Parathyroid adenoma (tissue), 2 donors: ENCODE data around the gene PLEKHS1.
"Not testable (repeated sequence)": the region's sequence is repeated elsewhere in the genome, so short reads cannot be mapped to it uniquely, and the experiment has no call there.

Experiments
- H2AFZ ChIP-seq: fragments of 300-600 bp; sonication (generic); one replicate; pipeline ENCODE4 v1.7.0; 2017; ENCODE audit warnings: antibody characterized with exemption, mild to moderate bottlenecking
- H3K27ac ChIP-seq: fragments of 300-600 bp; sonication (generic); one replicate; pipeline ENCODE4 v1.7.0; 2017
- H3K27me3 ChIP-seq: fragments of 300-600 bp; sonication (generic); one replicate; pipeline ENCODE4 v1.7.0; 2017; ENCODE audit warnings: low read length; ENCODE audit not compliant: control insufficient read depth, insufficient read depth
- H3K36me3 ChIP-seq: fragments of 300-600 bp; sonication (generic); one replicate; pipeline ENCODE4 v1.7.0; 2017; ENCODE audit warnings: low read length; ENCODE audit not compliant: control insufficient read depth, insufficient read depth
- H3K4me1 ChIP-seq: fragments of 300-600 bp; sonication (generic); one replicate; pipeline ENCODE4 v1.7.0; 2017; ENCODE audit warnings: control low read depth
- H3K4me2 ChIP-seq: fragments of 300-600 bp; sonication (generic); one replicate; pipeline ENCODE4 v1.7.0; 2017; ENCODE audit warnings: low read length
- H3K4me3 ChIP-seq: fragments of 300-600 bp; sonication (generic); one replicate; pipeline ENCODE4 v1.7.0; 2017; ENCODE audit warnings: low read depth, low read length
- H3K79me2 ChIP-seq: fragments of 300-600 bp; sonication (generic); one replicate; pipeline ENCODE4 v1.7.0; 2017; ENCODE audit warnings: control low read depth
- H3K9ac ChIP-seq: fragments of 300-600 bp; sonication (generic); one replicate; pipeline ENCODE4 v1.7.0; 2017; ENCODE audit warnings: mild to moderate bottlenecking
- H3K9me3 ChIP-seq: fragments of 300-600 bp; sonication (generic); one replicate; pipeline ENCODE4 v1.7.0; 2017; ENCODE audit warnings: low read length; ENCODE audit not compliant: control insufficient read depth
- CTCF ChIP-seq: fragments of 300-600 bp; sonication (generic); IDR thresholded peaks from one replicate; pipeline ENCODE4 v1.7.0; 2017; ENCODE audit warnings: antibody characterized with exemption, mild to moderate bottlenecking
- donor health status: primary hyperparathyroidism.

The PLEKHS1 gene

GRCh38 chr10:113825791-113826190 is 74.3 kb downstream of the PLEKHS1 start:
- Histone ChIP-seq H3K9ac (no peak overlapping the region), H3K4me2 (no peak overlapping the region), H3K9me3 (no peaks in the 10 kb centered on the region), H2AFZ (no peak overlapping the region), H3K79me2 (no peaks in the 10 kb centered on the region), H3K36me3 (no peaks in the 10 kb centered on the region), H3K27me3 (no peaks in the 10 kb centered on the region), H3K4me3 (no peak overlapping the region), H3K27ac (no peak overlapping the region), H3K4me1 (no peaks in the 10 kb centered on the region)
- no peak for TF ChIP-seq CTCF

DNA sequence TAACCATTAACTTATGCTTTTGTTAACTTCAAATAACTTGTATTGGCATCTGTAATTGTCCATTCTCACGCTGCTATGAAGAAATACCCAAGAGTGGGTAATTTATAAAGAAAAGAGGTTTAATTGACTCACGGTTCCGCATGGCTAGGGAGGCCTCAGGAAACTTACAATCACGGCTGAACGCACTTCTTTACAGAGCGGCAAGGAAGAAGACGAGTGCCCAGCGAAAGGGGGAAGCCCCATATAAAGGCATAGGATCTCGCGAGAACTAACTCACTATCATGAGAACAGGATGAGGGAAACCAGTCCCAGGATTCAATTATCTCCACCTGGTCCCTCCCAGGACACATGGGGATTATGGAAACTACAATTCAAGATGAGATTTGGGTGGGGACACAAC is 77.1 kb downstream of the PLEKHS1 start:
- not testable (repeated sequence) for H3K4me1 ChIP-seq, H3K4me2 ChIP-seq, H3K4me3 ChIP-seq, H3K9me3 ChIP-seq, H3K79me2 ChIP-seq, H2AFZ ChIP-seq, H3K27me3 ChIP-seq, H3K36me3 ChIP-seq, H3K27ac ChIP-seq, H3K9ac ChIP-seq
